Endothelial cell of umbilical vein (primary cell): ENCODE results near the gene ADGRD1.

Experiments used
- EZH2 ChIP-seq: IDR thresholded peaks from 2 replicates; pipeline ENCODE4 v1.6.1; 2012; ENCODE audit warnings: borderline replicate concordance, low read depth, mild to moderate bottlenecking, moderate library complexity, low read length, inconsistent platforms; ENCODE audit not compliant: severe bottlenecking
- GATA2 ChIP-seq: IDR thresholded peaks from 2 replicates; pipeline ENCODE4 v1.7.0; 2011; ENCODE audit warnings: low read depth, mild to moderate bottlenecking, moderate library complexity, mixed read lengths, low read length; ENCODE audit not compliant: insufficient read length, insufficient read depth
- JUN ChIP-seq: IDR thresholded peaks from 2 replicates; pipeline ENCODE4 v1.6.1; 2011; ENCODE audit warnings: borderline replicate concordance, low read depth; ENCODE audit not compliant: insufficient read length, insufficient read depth
- POLR2A ChIP-seq: IDR thresholded peaks from 2 replicates; pipeline ENCODE4 v1.6.1; 2012; ENCODE audit warnings: low read depth, mild to moderate bottlenecking, control low read depth, low read length
- POLR2AphosphoS5 ChIP-seq: IDR thresholded peaks from 2 replicates; pipeline ENCODE4 v1.6.1; 2012; ENCODE audit warnings: low read depth, mild to moderate bottlenecking, control low read depth, low read length, moderate library complexity; ENCODE audit not compliant: insufficient read depth
- TF ChIP-seq, protein P1 (sequence below), 2 donors: IDR thresholded peaks; 1 replicate in 1 of 2; 2 replicates in 1 of 2; pipeline ENCODE4 v1.5.1; 2011; ENCODE audit warnings: low read length in 2 of 2, mild to moderate bottlenecking in 2 of 2, moderate library complexity in 2 of 2, control low read depth in 1 of 2, inconsistent platforms in 1 of 2, low read depth in 1 of 2; ENCODE audit not compliant: insufficient read depth in 1 of 2; ENCODE audit errors: extremely low read depth in 1 of 2

- TF ChIP-seq, protein P1, sequence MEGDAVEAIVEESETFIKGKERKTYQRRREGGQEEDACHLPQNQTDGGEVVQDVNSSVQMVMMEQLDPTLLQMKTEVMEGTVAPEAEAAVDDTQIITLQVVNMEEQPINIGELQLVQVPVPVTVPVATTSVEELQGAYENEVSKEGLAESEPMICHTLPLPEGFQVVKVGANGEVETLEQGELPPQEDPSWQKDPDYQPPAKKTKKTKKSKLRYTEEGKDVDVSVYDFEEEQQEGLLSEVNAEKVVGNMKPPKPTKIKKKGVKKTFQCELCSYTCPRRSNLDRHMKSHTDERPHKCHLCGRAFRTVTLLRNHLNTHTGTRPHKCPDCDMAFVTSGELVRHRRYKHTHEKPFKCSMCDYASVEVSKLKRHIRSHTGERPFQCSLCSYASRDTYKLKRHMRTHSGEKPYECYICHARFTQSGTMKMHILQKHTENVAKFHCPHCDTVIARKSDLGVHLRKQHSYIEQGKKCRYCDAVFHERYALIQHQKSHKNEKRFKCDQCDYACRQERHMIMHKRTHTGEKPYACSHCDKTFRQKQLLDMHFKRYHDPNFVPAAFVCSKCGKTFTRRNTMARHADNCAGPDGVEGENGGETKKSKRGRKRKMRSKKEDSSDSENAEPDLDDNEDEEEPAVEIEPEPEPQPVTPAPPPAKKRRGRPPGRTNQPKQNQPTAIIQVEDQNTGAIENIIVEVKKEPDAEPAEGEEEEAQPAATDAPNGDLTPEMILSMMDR (IDR thresholded peaks at IDR 0.05; ENCODE audit: extremely low read depth in 1 of 2, insufficient read depth in 1 of 2, low read depth in 1 of 2, low read length in 2 of 2): no peak
- TF ChIP-seq EZH2: no peak
- no peak for TF ChIP-seq POLR2AphosphoS5
- TF ChIP-seq POLR2A: no peak
- no peak for TF ChIP-seq JUN
- no peak for TF ChIP-seq GATA2
These were observed 157.7 kb downstream of the ADGRD1 start for GRCh38 chr12:131111446-131111845.
